ENCODE measurements around the gene MYO16. TPM values are rescaled to one million over a fixed set of nuclear protein-coding genes. Genes with fewer than 3 reads are reported as not detected.
A peak's percentile ranks its signal among the peaks of the same experiment; 100 is the strongest.
"Not testable (repeated sequence)": the region's sequence is repeated elsewhere in the genome, so short reads cannot be mapped to it uniquely, and the experiment has no call there.

MYO16 gene
- total RNA-seq, 2 donors from 2014 or later: 0.06 TPM; not detected in 1

- ATAC-seq (no peak), DNase-seq (no peak)
- intact Hi-C loops (cut with DNase I, micrococcal nuclease): no loop called here
Measured at GRCh38 chr13:108781312-108781711, 151.9 kb downstream of the MYO16 start.

DNA sequence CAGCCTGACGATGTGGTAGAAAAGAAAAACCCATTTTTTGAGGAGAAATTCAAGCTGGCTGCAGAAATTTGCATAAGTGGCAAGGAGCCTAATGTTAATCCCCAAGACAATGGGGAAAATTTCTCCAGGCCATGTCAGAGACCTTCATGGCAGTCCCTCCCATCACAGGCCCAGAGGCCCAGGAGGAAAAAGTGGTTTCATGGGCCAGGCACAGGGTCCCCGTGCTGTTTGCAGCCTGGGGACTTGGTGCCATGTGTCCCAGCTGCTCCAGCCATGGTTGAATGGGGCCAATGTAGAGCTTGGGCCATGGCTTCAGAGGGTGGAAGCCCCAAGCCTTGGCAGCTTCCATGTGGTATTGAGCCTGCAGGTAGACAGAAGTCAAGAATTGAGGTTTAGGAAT is 153.1 kb downstream of the MYO16 start:
- ATAC-seq; DNase-seq; intact Hi-C loops (cut with DNase I, micrococcal nuclease): not testable (repeated sequence)

- intact Hi-C loops (cut with DNase I, micrococcal nuclease): no loop called here
- ATAC-seq (no peak), DNase-seq (no peak)
Measured at GRCh38 chr13:108785844-108786243, 156.4 kb downstream of the MYO16 start.

GRCh38 chr13:108786456-108787200 is 157.2 kb downstream of the MYO16 start:
- intact Hi-C loops (cut with DNase I, micrococcal nuclease): no loop called here
- DNase-seq (no peak), ATAC-seq (no peak)

GRCh38 chr13:108787700-108788414 is 158.4 kb downstream of the MYO16 start:
- no peak for DNase-seq
- ATAC-seq: no peak
- intact Hi-C loops (cut with DNase I, micrococcal nuclease): no loop called here

- ATAC-seq: no peak
- DNase-seq: no peak
- intact Hi-C loops (cut with DNase I, micrococcal nuclease): no loop called here
Measured at GRCh38 chr13:108789476-108789875, 160.1 kb downstream of the MYO16 start.

GRCh38 chr13:108795841-108796240 is 166.4 kb downstream of the MYO16 start:
- DNase-seq: no peak
- intact Hi-C loops (cut with DNase I, micrococcal nuclease): no loop called here

GRCh38 chr13:108797354-108797753 is 167.9 kb downstream of the MYO16 start:
- ATAC-seq: no peak
- intact Hi-C loops (cut with DNase I, micrococcal nuclease): no loop called here
- DNase-seq: no peak

More at GRCh38 chr13:108795841-108796240, 166.4 kb downstream of the MYO16 start:
- ATAC-seq: no peak

DNA sequence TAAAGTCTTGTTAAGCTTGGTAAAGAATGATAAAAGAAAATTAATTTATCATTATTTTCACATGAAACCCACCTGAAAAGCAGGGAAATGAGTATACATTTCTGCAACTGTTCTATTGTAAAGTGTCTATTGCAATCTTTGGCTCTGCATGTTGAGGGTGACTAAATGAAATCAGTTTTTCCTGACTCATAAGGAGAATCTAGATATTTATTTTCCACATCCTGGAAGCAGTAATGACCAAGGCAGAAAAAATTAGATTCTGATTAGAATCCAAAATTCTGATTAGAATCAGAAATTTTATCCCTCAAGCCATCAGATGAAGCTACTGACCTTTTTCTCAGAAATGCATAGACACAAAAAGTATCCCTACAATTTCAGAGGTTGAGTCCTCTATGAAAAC is 178.4 kb downstream of the MYO16 start:
- intact Hi-C loops (cut with DNase I, micrococcal nuclease): no loop called here
- ATAC-seq (no peak), DNase-seq (no peak)

DNA sequence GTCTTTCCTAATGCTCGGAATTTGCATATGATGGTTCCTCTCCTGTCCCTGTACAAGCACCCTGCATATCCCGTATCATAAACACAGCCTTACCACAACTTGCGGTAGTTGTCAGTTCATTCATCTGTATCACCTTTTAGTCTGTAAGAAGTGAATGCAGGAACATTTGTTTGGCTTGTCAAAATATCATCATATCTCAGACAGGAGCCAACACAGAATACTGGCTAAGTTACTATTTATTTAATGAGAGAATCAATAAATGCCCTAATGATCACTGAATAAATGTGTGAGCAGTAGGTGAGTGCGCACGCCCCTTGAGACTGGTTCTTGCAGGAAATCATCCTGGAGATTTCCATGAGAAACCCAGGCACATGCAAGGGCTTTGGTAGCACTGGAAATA is 182.8 kb downstream of the MYO16 start:
- ATAC-seq (no peak), DNase-seq (no peak)
- intact Hi-C loops (cut with DNase I, micrococcal nuclease): no loop called here

- ATAC-seq: no peak
- intact Hi-C loops (cut with DNase I, micrococcal nuclease): no loop called here
Measured at GRCh38 chr13:108812661-108813060, 183.2 kb downstream of the MYO16 start.

DNA sequence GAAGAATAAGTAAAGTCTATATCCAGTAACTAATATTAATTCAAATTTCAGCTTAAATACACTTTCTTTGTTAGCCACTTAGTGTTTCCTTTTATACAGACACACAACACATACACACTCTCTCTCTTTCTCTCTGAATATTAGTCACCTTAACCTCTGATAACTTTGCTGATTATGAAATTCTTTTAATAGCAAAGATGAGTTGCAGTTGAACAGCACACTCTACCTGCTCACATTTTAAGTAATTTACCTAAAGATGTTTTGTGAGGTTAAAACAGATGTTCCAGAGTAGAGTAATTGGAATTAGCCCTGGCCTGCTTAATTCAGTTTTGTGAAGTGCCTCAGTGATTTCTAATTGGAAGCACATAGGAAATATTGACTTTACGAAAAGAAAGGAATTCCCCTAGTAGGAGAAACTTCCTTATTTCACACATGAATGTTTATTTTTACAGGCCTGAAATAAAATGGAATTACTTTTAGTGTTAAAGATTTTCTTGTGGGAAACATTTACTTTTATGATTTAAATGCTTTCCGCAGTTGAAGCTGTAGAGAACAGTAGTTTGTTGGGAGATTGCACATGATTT is 184.3 kb downstream of the MYO16 start:
- no peak for DNase-seq
- intact Hi-C loops (cut with DNase I, micrococcal nuclease): no loop called here
- peak; percentile 26 for ATAC-seq

More at GRCh38 chr13:108812661-108813060, 183.2 kb downstream of the MYO16 start:
- no peak for DNase-seq

- ATAC-seq (no peak), DNase-seq (no peak)
- intact Hi-C loops (cut with DNase I, micrococcal nuclease): no loop called here
Measured at GRCh38 chr13:108816375-108816774, 187.0 kb downstream of the MYO16 start.

DNA sequence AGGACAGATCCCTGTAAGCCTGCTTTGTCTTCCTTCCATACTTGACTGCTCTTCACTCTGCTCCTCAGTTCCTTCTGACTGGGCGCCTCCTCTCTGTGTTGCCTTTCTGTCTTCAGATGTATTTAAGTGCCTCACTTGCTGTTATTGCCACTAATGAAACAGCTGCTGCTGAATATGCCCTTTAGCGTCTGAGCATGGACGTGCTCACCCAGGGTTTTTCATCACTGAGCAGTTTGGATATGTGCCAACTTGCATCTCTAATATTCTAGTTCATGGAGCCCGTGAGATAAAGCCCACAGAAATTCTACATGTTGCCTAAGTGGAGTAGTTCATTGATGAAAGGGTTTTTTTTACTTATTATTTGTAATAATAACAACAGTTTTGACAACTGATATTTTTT is 198.2 kb downstream of the MYO16 start:
- intact Hi-C loops (cut with DNase I, micrococcal nuclease): no loop called here
- no peak for DNase-seq
- ATAC-seq: no peak

GRCh38 chr13:108828086-108828815 is 198.8 kb downstream of the MYO16 start:
- intact Hi-C loops (cut with DNase I, micrococcal nuclease): no loop called here
- ATAC-seq (no peak), DNase-seq (no peak)

DNA sequence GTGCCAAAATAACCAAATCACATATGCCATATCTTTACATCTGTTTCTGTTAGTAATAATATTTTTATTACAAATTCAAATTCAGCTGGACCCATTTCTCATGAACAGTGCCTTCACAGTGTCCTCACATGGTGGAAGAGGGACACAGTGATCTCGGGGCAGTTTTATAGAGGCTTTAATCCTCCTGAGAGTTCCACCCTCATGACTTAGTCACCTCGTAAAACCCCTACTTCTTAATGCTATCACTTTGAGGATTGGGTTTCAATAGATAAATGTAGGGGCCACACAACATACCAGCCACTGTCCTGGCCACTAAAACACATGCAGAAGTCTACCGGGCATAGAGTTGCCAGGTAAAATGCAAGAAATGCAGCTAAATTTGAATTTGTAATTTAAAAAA is 201.5 kb downstream of the MYO16 start:
- DNase-seq (no peak), ATAC-seq (no peak)
- intact Hi-C loops (cut with DNase I, micrococcal nuclease): no loop called here

- DNase-seq (no peak), ATAC-seq (no peak)
- intact Hi-C loops (cut with DNase I, micrococcal nuclease): no loop called here
Measured at GRCh38 chr13:108833531-108833930, 204.1 kb downstream of the MYO16 start.

GRCh38 chr13:108834193-108834592 is 204.8 kb downstream of the MYO16 start:
- peak; percentile 78 for ATAC-seq
- intact Hi-C loops (cut with DNase I, micrococcal nuclease): no loop called here
- DNase-seq: no peak

- intact Hi-C loops (cut with DNase I, micrococcal nuclease): no loop called here
Measured at GRCh38 chr13:108835083-108835482, 205.7 kb downstream of the MYO16 start.

More at GRCh38 chr13:108835083-108835482, 205.7 kb downstream of the MYO16 start:
- ATAC-seq: no peak
- DNase-seq: no peak

All from left colon (tissue), 2 donors.